H1 (cell line): ENCODE measurements around the gene CAV1. TPM values are rescaled to one million over a fixed set of nuclear protein-coding genes. Genes with fewer than 3 reads are reported as not detected.

ENCODE experiments used
- CTCF ChIA-PET: fragments of 300-600 bp; sonication (Branson Sonifier 250); formaldehyde crosslinking; loops from one replicate; lab custom pipeline; 2021; ENCODE audit not compliant: partially characterized antibody; lab: Charles Lee
- POLR2A ChIA-PET: fragments of 300-600 bp; sonication (Branson Sonifier 250); formaldehyde crosslinking; loops from one replicate; lab custom pipeline; 2021; ENCODE audit warnings: inconsistent platforms; ENCODE audit not compliant: partially characterized antibody; lab: Charles Lee
- DNase-seq, 2 experiments: peaks; one replicate each; pipeline versions ENCODE4 v3.0.0 to v3.0.0-alpha.2; 2010 to 2022; ENCODE audit warnings: low spot score in 2 of 2, low read depth in 1 of 2, mixed read lengths in 1 of 2
- FAIRE-seq: peaks from 2 replicates; lab custom pipeline; 2011; peaks lifted over from hg19 to GRCh38; lab: Jason Lieb, UNC
- H2AFZ ChIP-seq: 2 replicates; pipeline ENCODE4 v1.8.1; 2012; ENCODE audit warnings: low read length, inconsistent platforms
- H2AK5ac ChIP-seq: 2 replicates; pipeline ENCODE4 v1.6.1; 2013; ENCODE audit warnings: low read depth, low read length
- H2BK120ac ChIP-seq: replicated peaks from 2 replicates; pipeline ENCODE3; 2013; ENCODE audit warnings: low read depth, low read length, inconsistent platforms
- H2BK12ac ChIP-seq: 2 replicates; pipeline ENCODE4 v1.6.1; 2013; ENCODE audit warnings: low read depth, low read length
- H2BK15ac ChIP-seq: 2 replicates; pipeline ENCODE4 v1.6.1; 2013; ENCODE audit warnings: low read length
- H2BK20ac ChIP-seq: 2 replicates; pipeline ENCODE4 v1.6.1; 2013; ENCODE audit warnings: low read length
- H2BK5ac ChIP-seq: 2 replicates; pipeline ENCODE4 v1.6.1; 2013; ENCODE audit warnings: low read depth, low read length
- H3K14ac ChIP-seq: 2 replicates; pipeline ENCODE4 v1.6.1; 2013; ENCODE audit warnings: inconsistent platforms; ENCODE audit not compliant: insufficient read length
- H3K18ac ChIP-seq: 2 replicates; pipeline ENCODE4 v1.6.1; 2013; ENCODE audit warnings: low read length; ENCODE audit errors: extremely low read depth
- H3K23ac ChIP-seq: 2 replicates; pipeline ENCODE4 v1.6.1; 2013; ENCODE audit warnings: inconsistent platforms; ENCODE audit not compliant: insufficient read length
- H3K23me2 ChIP-seq: 2 replicates; pipeline ENCODE4 v1.6.1; 2013; ENCODE audit warnings: low read depth, low read length
- H3K27ac ChIP-seq: 2 replicates; pipeline ENCODE4 v1.6.1; 2011; ENCODE audit warnings: low read depth, low read length, inconsistent platforms
- H3K27me3 ChIP-seq, 4 experiments: replicated peaks in 1 of 4; 1 replicate in 1 of 4; 2 replicates in 3 of 4; pipeline versions ENCODE4 v1.6.1 to v1.8.1; 2011 to 2013; ENCODE audit warnings: low read length in 3 of 4, mild to moderate bottlenecking in 3 of 4, inconsistent platforms in 2 of 4, mixed read lengths in 2 of 4, moderate library complexity in 1 of 4; ENCODE audit not compliant: control insufficient read depth in 3 of 4, insufficient read depth in 3 of 4; ENCODE audit errors: extremely low read depth in 1 of 4
- H3K36me3 ChIP-seq, 4 experiments: 2 replicates each; pipeline versions ENCODE4 v1.6.1 to v1.8.1; 2011 to 2013; ENCODE audit warnings: mild to moderate bottlenecking in 4 of 4, low read length in 3 of 4, moderate library complexity in 2 of 4, control low read depth in 1 of 4, inconsistent platforms in 1 of 4; ENCODE audit not compliant: insufficient read depth in 4 of 4, control insufficient read depth in 2 of 4
- H3K4ac ChIP-seq: replicated peaks from 2 replicates; pipeline ENCODE3; 2013; ENCODE audit warnings: low read length, low read depth, mixed read lengths, inconsistent platforms; ENCODE audit not compliant: insufficient read length
- H3K4me1 ChIP-seq, 4 experiments: replicated peaks in 1 of 4; 1 replicate in 1 of 4; 2 replicates in 3 of 4; pipeline versions ENCODE4 v1.6.1 to v1.8.1; 2011 to 2013; ENCODE audit warnings: low read length in 3 of 4, inconsistent platforms in 2 of 4, mixed read lengths in 1 of 4; ENCODE audit not compliant: insufficient read depth in 4 of 4, control insufficient read depth in 3 of 4
- H3K4me2 ChIP-seq, 2 experiments: 2 replicates each; pipeline versions ENCODE4 v1.6.1 to v1.8.1; 2011 to 2013; ENCODE audit warnings: low read depth in 2 of 2, low read length in 2 of 2, control low read depth in 1 of 2, inconsistent platforms in 1 of 2, mild to moderate bottlenecking in 1 of 2; ENCODE audit not compliant: insufficient read depth in 1 of 2
- H3K4me3 ChIP-seq, 4 experiments: fragments of 200-600, 300-600 bp in 1 of 4; sonication (generic), shearing (Covaris generic), sonication (Bioruptor Twin) in 1 of 4; 2 replicates each; pipeline versions ENCODE4 v1.5.1 to v1.8.1; 2011 to 2016; ENCODE audit warnings: low read length in 4 of 4, low read depth in 3 of 4, control low read depth in 2 of 4, inconsistent platforms in 2 of 4, mild to moderate bottlenecking in 2 of 4, mixed read lengths in 1 of 4, moderate library complexity in 1 of 4; ENCODE audit not compliant: insufficient read depth in 2 of 4; ENCODE audit errors: extremely low read depth in 1 of 4
- H3K56ac ChIP-seq: replicated peaks from 2 replicates; pipeline ENCODE3; 2013; ENCODE audit warnings: low read depth, mild to moderate bottlenecking, mixed read lengths, low read length, inconsistent platforms; ENCODE audit not compliant: insufficient read length
- H3K79me1 ChIP-seq: 2 replicates; pipeline ENCODE4 v1.6.1; 2013; ENCODE audit warnings: low read depth, low read length, control low read depth
- H3K79me2 ChIP-seq, 2 experiments: 2 replicates each; pipeline versions ENCODE4 v1.6.1 to v1.8.1; 2012 to 2013; ENCODE audit warnings: low read length in 2 of 2, mild to moderate bottlenecking in 2 of 2, inconsistent platforms in 1 of 2; ENCODE audit not compliant: insufficient read depth in 2 of 2, control insufficient read depth in 1 of 2
- H3K9ac ChIP-seq, 4 experiments: replicated peaks in 1 of 4; 1 replicate in 1 of 4; 2 replicates in 3 of 4; pipeline versions ENCODE4 v1.6.1 to v1.8.1; 2011 to 2013; ENCODE audit warnings: low read depth in 3 of 4, low read length in 3 of 4, control low read depth in 2 of 4, mild to moderate bottlenecking in 2 of 4, moderate library complexity in 2 of 4, inconsistent platforms in 1 of 4; ENCODE audit errors: extremely low read depth in 1 of 4
- H3K9me3 ChIP-seq, 2 experiments: 2 replicates each; pipeline versions ENCODE4 v1.6.1 to v1.8.1; 2012 to 2013; ENCODE audit warnings: mild to moderate bottlenecking in 2 of 2, moderate library complexity in 2 of 2, control low read depth in 1 of 2, inconsistent platforms in 1 of 2, low read depth in 1 of 2, low read length in 1 of 2, mixed read lengths in 1 of 2; ENCODE audit not compliant: insufficient read depth in 2 of 2
- H4K20me1 ChIP-seq, 2 experiments: replicated peaks in 1 of 2; 2 replicates each; pipeline versions ENCODE3 to v1.8.1; 2011 to 2013; ENCODE audit warnings: inconsistent platforms in 2 of 2, low read length in 2 of 2, mild to moderate bottlenecking in 1 of 2; ENCODE audit not compliant: insufficient read depth in 2 of 2, control insufficient read depth in 1 of 2
- H4K5ac ChIP-seq: 2 replicates; pipeline ENCODE4 v1.6.1; 2013; ENCODE audit warnings: low read length, low read depth, mixed read lengths, inconsistent platforms; ENCODE audit not compliant: insufficient read length
- H4K8ac ChIP-seq: 2 replicates; pipeline ENCODE4 v1.8.0; 2013; ENCODE audit warnings: mild to moderate bottlenecking, moderate library complexity, low read length, inconsistent platforms; ENCODE audit not compliant: insufficient read depth; ENCODE audit errors: extremely low read depth
- H4K91ac ChIP-seq: replicated peaks from 2 replicates; pipeline ENCODE3; 2013; ENCODE audit warnings: low read length, mixed read lengths, inconsistent platforms; ENCODE audit not compliant: insufficient read length
- EZH2 ChIP-seq: fragments of 200-600 bp; sonication (generic); IDR thresholded peaks from 2 replicates; pipeline ENCODE4 v1.7.1; 2012; ENCODE audit warnings: low read depth, mild to moderate bottlenecking, moderate library complexity, low read length, inconsistent platforms; ENCODE audit not compliant: severe bottlenecking
- RBBP5 ChIP-seq: IDR thresholded peaks from 2 replicates; pipeline ENCODE4 v1.7.1; 2012; ENCODE audit warnings: low read depth, mild to moderate bottlenecking, inconsistent platforms, low read length, moderate library complexity, borderline replicate concordance
- SIN3A ChIP-seq, 2 experiments: IDR thresholded peaks in 1 of 2; conservative IDR thresholded peaks in 1 of 2; 2 replicates each; pipeline ENCODE4 v1.6.1; 2011 to 2012; ENCODE audit warnings: low read length in 2 of 2, improper control_type of control experiment in 1 of 2, low read depth in 1 of 2, mild to moderate bottlenecking in 1 of 2
- SP4 ChIP-seq: IDR thresholded peaks from 2 replicates; pipeline ENCODE4 v1.6.1; 2012; ENCODE audit warnings: low read length, inconsistent platforms
- WGBS, 2 experiments: shearing (Covaris generic) in 1 of 2; methylation state at CpG; one replicate each; pipeline versions ENCODE4 v1.1.6 to v1.1.7; 2013 to 2015; ENCODE audit warnings: low lambda C conversion rate in 2 of 2, mixed read lengths in 2 of 2, inconsistent platforms in 1 of 2, low coverage in 1 of 2, missing lambda C conversion rate in 1 of 2; ENCODE audit not compliant: insufficient replicate concordance in 2 of 2, insufficient coverage in 1 of 2, insufficient read length in 1 of 2; ENCODE audit errors: extremely low coverage in 1 of 2, missing lambda C conversion rate in 1 of 2; 5-methylcytosine and 5-hydroxymethylcytosine counted together
- polyA plus RNA-seq, 7 experiments: library from polyadenylated mRNA; depleted of rRNA in 3 of 7; stranded (reverse) in 5 of 7; unstranded in 2 of 7; fragments of >200 nt in 5 of 7; fragments of 200-250 nt in 2 of 7; gene quantifications; 1 replicate in 5 of 7; 2 replicates in 1 of 7; 4 replicates in 1 of 7; pipeline versions ENCODE4 v1.2.1 to v1.2.3, GENCODE V29; 2011 to 2013; ENCODE audit warnings: missing spikeins in 2 of 7, mixed read lengths in 2 of 7
- total RNA-seq: library from RNA; stranded (reverse); fragmentation: NEBNext Ultra II Directional; extraction: Animal tissue kit (Norgen Biotek cat#: 25700); gene quantifications from 2 replicates; pipeline ENCODE4 v1.2.1, GENCODE V29; 2021
- TF ChIP-seq, protein P1 (sequence below): IDR thresholded peaks from 2 replicates; pipeline ENCODE4 v1.6.1; 2012; ENCODE audit warnings: low read length, inconsistent platforms

The CAV1 gene
- total and polyA plus RNA-seq, 2 of the 8 experiments (the other 6 are each of a cell fraction or from before 2014, with no cell fraction given): 16.3 to 21.8 TPM

DNA sequence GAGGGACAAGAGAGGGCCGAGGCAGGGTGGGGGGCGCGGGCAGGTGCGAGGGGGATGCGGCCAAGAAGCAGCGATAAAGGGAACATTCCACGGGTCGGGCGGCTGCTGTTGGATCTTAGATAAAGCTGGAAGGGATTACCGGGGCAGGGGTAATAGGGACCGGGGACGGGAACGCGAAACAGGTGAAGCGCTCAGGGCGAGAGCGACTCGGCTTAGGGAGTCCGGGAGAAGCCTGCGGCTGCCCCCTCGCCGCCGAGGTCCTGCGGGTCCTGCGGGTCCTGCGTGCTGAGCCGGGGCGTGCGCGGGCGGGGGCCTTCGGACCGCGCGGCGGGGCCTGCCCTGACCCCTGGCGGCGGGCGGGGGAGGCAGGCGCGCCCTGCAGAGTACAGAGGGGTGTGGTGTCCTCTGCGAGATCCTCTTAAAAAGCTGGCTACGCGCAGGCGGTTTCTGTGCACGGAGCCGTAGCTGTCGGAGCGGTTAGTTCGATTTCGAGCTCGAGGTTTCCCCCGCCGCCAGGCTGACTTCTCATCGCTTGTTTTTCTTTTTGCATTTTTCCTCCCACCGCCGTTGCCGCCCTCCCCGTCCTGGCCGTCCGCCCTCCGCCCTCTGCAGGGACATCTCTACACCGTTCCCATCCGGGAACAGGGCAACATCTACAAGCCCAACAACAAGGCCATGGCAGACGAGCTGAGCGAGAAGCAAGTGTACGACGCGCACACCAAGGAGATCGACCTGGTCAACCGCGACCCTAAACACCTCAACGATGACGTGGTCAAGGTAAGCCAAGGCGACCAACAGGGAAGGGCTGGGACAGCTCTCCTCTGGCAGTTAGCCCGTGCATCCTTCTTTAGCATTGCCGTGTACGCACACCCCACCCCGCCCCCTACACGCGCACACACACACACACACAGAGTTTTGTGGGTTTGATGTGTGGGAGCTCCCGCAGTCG, 1.4 kb downstream of the CAV1 start:
- Histone ChIP-seq H2AFZ (peak overlapping the region; percentile 100), H3K9ac (peak overlapping the region in 2 of 4 experiments; percentile 23 to 55; a peak in 4 of 7 replicates), H3K14ac (no peak overlapping the region), H3K79me2 (no peaks in the 10 kb centered on the region), H3K4me2 (peak overlapping the region; percentile 94 to 99), H4K20me1 (no peaks in the 10 kb centered on the region), H4K5ac (peak overlapping the region; percentile 40), H3K27ac (no peak overlapping the region), H3K4ac (no peak overlapping the region), H4K8ac (peak overlapping the region; percentile 79; the same call in 1 of the 2 replicates), H2AK5ac (no peak overlapping the region; the same call in 1 of the 2 replicates), H2BK20ac (no peak overlapping the region), H3K23ac (no peak overlapping the region), H3K9me3 (no peaks in the 10 kb centered on the region), H3K4me3 (peak overlapping the region; percentile 72 to 97 (median 73)), H3K36me3 (no peaks in the 10 kb centered on the region), H3K27me3 (peaks cover 0 to 20% (median 12%) of the 10 kb centered on the region in 4 experiments; a peak in 6 of 7 replicates), H2BK120ac (no peak overlapping the region), H4K91ac (peak overlapping the region; percentile 0), H3K4me1 (peaks cover 2 to 12% (median 10%) of the 10 kb centered on the region in 4 experiments; a peak in 5 of 7 replicates), H2BK15ac (peak overlapping the region; percentile 20; the same call in 1 of the 2 replicates), H2BK12ac (peak overlapping the region; percentile 52; the same call in 1 of the 2 replicates), H3K18ac (peak overlapping the region; percentile 60), H3K23me2 (peaks cover 19% of the 10 kb centered on the region), H3K79me1 (no peaks in the 10 kb centered on the region; the same call in 1 of the 2 replicates), H3K56ac (no peak overlapping the region), H2BK5ac (peak overlapping the region; percentile 41; the same call in 1 of the 2 replicates)
- DNase-seq: peak in 1 of 2 experiments; percentile 85
- CTCF ChIA-PET: interaction anchor here (0.5 to 6.0 kb wide), 60 partner anchors 11 to 797 kb away, joined by 3 to 54 read pairs (median 4); partner anchors contain the start of genes CAV2 and WNT2
- FAIRE-seq: no peak
- POLR2A ChIA-PET: interaction anchor here (1.2 to 1.6 kb wide), 5 partner anchors 11 to 315 kb away, joined by 3 to 5 read pairs (median 3); partner anchors contain the start of genes CAV2 and TES
- WGBS, 2 experiments: 2% methylated on average over 57 of the region's 83 CpGs; no CpG with 5 or more reads in 1 of the 2 experiments
- TF ChIP-seq EZH2 (peak; percentile 29), SIN3A (conservative IDR thresholded peaks at IDR 0.05 in 1 of 2, IDR thresholded peaks at IDR 0.05 in 1 of 2; ENCODE audit: low read depth in 1 of 2, low read length in 2 of 2) (0 out of 4 replicates have a peak, but pooled peaks of 1 of the 2 experiments have one; percentile 15), SP4 (no peak), RBBP5 (peak; percentile 67; the same call in 1 of the 2 replicates)
- TF ChIP-seq, protein P1, sequence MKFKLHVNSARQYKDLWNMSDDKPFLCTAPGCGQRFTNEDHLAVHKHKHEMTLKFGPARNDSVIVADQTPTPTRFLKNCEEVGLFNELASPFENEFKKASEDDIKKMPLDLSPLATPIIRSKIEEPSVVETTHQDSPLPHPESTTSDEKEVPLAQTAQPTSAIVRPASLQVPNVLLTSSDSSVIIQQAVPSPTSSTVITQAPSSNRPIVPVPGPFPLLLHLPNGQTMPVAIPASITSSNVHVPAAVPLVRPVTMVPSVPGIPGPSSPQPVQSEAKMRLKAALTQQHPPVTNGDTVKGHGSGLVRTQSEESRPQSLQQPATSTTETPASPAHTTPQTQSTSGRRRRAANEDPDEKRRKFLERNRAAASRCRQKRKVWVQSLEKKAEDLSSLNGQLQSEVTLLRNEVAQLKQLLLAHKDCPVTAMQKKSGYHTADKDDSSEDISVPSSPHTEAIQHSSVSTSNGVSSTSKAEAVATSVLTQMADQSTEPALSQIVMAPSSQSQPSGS: no peak
